HepG2 (cell line): ENCODE measurements around the gene SLC28A1. TPM values are rescaled to one million over a fixed set of nuclear protein-coding genes. Genes with fewer than 3 reads are reported as not detected.

Experiments
- ADNP ChIP-seq: sonication (generic); formaldehyde crosslinking; IDR thresholded peaks from 2 replicates; pipeline ENCODE4 v1.4.0; 2020; ENCODE audit warnings: missing genetic modification reagents
- CCAR2 ChIP-seq: fragments of 200-400 bp; formaldehyde crosslinking; optimal IDR thresholded peaks from 2 replicates; pipeline ENCODE3; 2018; ENCODE audit warnings: low read depth, mild to moderate bottlenecking, low read length, moderate library complexity
- FOXK2 ChIP-seq: fragments of 450-650 bp; IDR thresholded peaks from 2 replicates; pipeline ENCODE4 v1.6.1; 2016
- KLF15 ChIP-seq: sonication (generic); formaldehyde crosslinking; IDR thresholded peaks from 2 replicates; pipeline ENCODE4 v1.8.1; 2023; ENCODE audit warnings: borderline replicate concordance, mild to moderate bottlenecking, inconsistent platforms, missing genetic modification reagents, mixed read lengths
- MATR3 ChIP-seq: sonication (generic); formaldehyde crosslinking; IDR thresholded peaks from 2 replicates; pipeline ENCODE4 v1.4.0; 2020; ENCODE audit warnings: missing genetic modification reagents
- MTF2 ChIP-seq: sonication (generic); formaldehyde crosslinking; IDR thresholded peaks from 2 replicates; pipeline ENCODE4 v1.5.0; 2020; ENCODE audit warnings: missing genetic modification reagents, borderline replicate concordance
- SIX1 ChIP-seq: sonication (generic); formaldehyde crosslinking; IDR thresholded peaks from 2 replicates; pipeline ENCODE4 v1.4.0; 2020; ENCODE audit warnings: missing genetic modification reagents, borderline replicate concordance
- SP140L ChIP-seq: sonication (generic); formaldehyde crosslinking; IDR thresholded peaks from 2 replicates; pipeline ENCODE4 v1.4.0; 2020; ENCODE audit warnings: missing genetic modification reagents, borderline replicate concordance
- TAF1 ChIP-seq: sonication (generic); formaldehyde crosslinking; IDR thresholded peaks from 2 replicates; pipeline ENCODE4 v1.4.0; 2020; ENCODE audit warnings: missing genetic modification reagents
- XRCC5 ChIP-seq: fragments of 200-400 bp; formaldehyde crosslinking; optimal IDR thresholded peaks from 2 replicates; pipeline ENCODE3; 2017; ENCODE audit warnings: mild to moderate bottlenecking, low read length
- ZFP36L1 ChIP-seq: sonication (generic); formaldehyde crosslinking; IDR thresholded peaks from 2 replicates; pipeline ENCODE4 v1.8.0; 2022; ENCODE audit warnings: mild to moderate bottlenecking, missing genetic modification reagents, moderate library complexity
- ZKSCAN5 ChIP-seq: sonication (generic); formaldehyde crosslinking; IDR thresholded peaks from 2 replicates; pipeline ENCODE4 v1.5.1; 2020; ENCODE audit warnings: mild to moderate bottlenecking, missing genetic modification reagents
- ZMYM3 ChIP-seq: sonication (generic); formaldehyde crosslinking; IDR thresholded peaks from 2 replicates; pipeline ENCODE4 v1.5.1; 2020; ENCODE audit warnings: mild to moderate bottlenecking, missing genetic modification reagents
- ZNF343 ChIP-seq: sonication (generic); formaldehyde crosslinking; IDR thresholded peaks from 2 replicates; pipeline ENCODE4 v1.4.0; 2020; ENCODE audit warnings: mild to moderate bottlenecking, missing genetic modification reagents
- ZNF367 ChIP-seq: sonication (generic); formaldehyde crosslinking; IDR thresholded peaks from 2 replicates; pipeline ENCODE4 v1.4.0; 2020; ENCODE audit warnings: missing genetic modification reagents, borderline replicate concordance
- ZNF550 ChIP-seq: sonication (generic); formaldehyde crosslinking; IDR thresholded peaks from 2 replicates; pipeline ENCODE4 v1.4.0; 2020; ENCODE audit warnings: mild to moderate bottlenecking, missing genetic modification reagents, borderline replicate concordance
- ZNF564 ChIP-seq: sonication (generic); formaldehyde crosslinking; IDR thresholded peaks from 2 replicates; pipeline ENCODE4 v1.8.1; 2023; ENCODE audit warnings: mild to moderate bottlenecking, missing genetic modification reagents
- ZNF788 ChIP-seq: sonication (generic); formaldehyde crosslinking; IDR thresholded peaks from 2 replicates; pipeline ENCODE4 v1.5.0; 2020; ENCODE audit warnings: mild to moderate bottlenecking, missing genetic modification reagents, borderline replicate concordance
- polyA plus RNA-seq, 8 experiments: library from polyadenylated mRNA; depleted of rRNA in 3 of 8; stranded (reverse) in 7 of 8; unstranded in 1 of 8; fragments of >200 nt; fragmentation: Illumina TruSeq in 4 of 8; extraction: Trizol in 4 of 8; gene quantifications; 2 replicates each; pipeline versions ENCODE4 v1.2.1 to v1.2.3, GENCODE V29; 2011 to 2016; ENCODE audit warnings: low read depth in 4 of 8, missing spikeins in 1 of 8, mixed read lengths in 1 of 8; ENCODE audit not compliant: insufficient read depth in 1 of 8
- total RNA-seq, 5 experiments: library from RNA; depleted of rRNA; stranded (reverse); fragments of >200 nt; fragmentation: Illumina TruSeq; extraction: Trizol; gene quantifications; 2 replicates each; pipeline ENCODE4 v1.2.3, GENCODE V29; 2016; ENCODE audit warnings: low read depth in 1 of 5
- TF ChIP-seq, protein P1 (sequence below): IDR thresholded peaks from 2 replicates; pipeline ENCODE4 v1.6.1; 2012; ENCODE audit warnings: low read depth, low read length, improper control_type of control experiment
- TF ChIP-seq, protein P2 (sequence below): sonication (generic); formaldehyde crosslinking; IDR thresholded peaks from 2 replicates; pipeline ENCODE4 v1.5.0; 2020; ENCODE audit warnings: mild to moderate bottlenecking, missing genetic modification reagents
- TF ChIP-seq, protein P3 (sequence below): sonication (generic); formaldehyde crosslinking; IDR thresholded peaks from 2 replicates; pipeline ENCODE4 v1.4.0; 2020; ENCODE audit warnings: missing genetic modification reagents
- TF ChIP-seq, protein P4 (sequence below), 2 experiments: sonication (generic) in 1 of 2; formaldehyde crosslinking in 1 of 2; IDR thresholded peaks; 2 replicates each; pipeline versions ENCODE4 v1.5.1 to v1.6.1; 2011 to 2020; ENCODE audit warnings: borderline replicate concordance in 1 of 2, low read depth in 1 of 2, low read length in 1 of 2, mild to moderate bottlenecking in 1 of 2, missing genetic modification reagents in 1 of 2, moderate library complexity in 1 of 2

The SLC28A1 gene
- total and polyA plus RNA-seq, 2 of the 13 experiments (the other 11 are each of a cell fraction or from before 2014, with no cell fraction given): 0.31 to 5.8 TPM

DNA sequence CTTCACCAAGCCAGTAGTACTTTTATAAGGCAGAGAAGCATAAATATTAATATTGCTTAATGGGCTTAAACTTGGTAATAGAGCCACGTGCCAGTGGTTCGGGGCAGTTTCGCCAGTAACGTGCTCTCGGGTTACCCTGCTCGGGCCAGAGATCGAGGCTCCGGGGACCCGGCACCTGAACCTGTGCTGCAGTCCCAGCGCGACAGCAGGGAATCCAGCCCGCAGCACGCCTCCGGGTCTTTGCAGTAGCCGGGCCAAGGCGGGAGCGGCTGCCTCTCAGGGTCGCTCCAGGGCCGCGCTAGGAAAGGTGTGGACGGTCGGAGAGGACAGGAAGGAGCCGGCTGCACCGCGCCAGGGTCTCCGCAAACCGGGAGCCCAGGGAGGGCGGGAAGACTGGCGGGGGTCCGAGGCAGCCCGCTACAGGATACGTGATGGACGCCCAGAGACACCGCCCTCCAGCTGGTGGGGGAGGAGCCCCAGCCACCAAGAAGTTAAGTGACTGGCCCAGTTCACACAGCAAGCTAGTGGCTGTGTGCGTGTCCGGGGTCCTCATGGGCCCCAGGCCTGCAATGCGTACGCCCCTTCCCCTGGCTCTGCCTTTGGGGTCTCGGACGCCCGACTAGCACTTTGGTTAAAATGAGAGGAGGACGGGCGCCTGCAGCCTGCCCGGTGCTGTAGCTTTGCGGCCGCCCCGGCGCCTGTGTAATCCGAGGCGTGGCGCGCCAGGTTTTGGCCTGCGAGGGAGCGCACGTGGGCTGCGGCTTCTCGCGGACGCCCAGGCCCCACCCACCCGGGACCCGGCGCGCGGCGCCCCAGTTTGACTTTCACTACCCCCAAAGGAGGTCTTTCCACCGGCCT is 96.0 kb downstream of the SLC28A1 start (continued):
- TF ChIP-seq, protein P1, sequence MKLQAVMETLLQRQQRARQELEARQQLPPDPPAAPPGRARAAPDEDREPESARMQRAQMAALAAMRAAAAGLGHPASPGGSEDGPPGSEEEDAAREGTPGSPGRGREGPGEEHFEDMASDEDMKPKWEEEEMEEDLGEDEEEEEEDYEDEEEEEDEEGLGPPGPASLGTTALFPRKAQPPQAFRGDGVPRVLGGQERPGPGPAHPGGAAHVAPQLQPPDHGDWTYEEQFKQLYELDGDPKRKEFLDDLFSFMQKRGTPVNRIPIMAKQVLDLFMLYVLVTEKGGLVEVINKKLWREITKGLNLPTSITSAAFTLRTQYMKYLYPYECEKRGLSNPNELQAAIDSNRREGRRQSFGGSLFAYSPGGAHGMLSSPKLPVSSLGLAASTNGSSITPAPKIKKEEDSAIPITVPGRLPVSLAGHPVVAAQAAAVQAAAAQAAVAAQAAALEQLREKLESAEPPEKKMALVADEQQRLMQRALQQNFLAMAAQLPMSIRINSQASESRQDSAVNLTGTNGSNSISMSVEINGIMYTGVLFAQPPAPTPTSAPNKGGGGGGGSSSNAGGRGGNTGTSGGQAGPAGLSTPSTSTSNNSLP: no peak
- TF ChIP-seq XRCC5 (peak; percentile 89), ZKSCAN5 (CRISPR knock-in tag) (no peak), ADNP (CRISPR knock-in tag) (peak; percentile 36; the same call in 1 of the 2 replicates), MATR3 (no peak), MTF2 (no peak), SP140L (CRISPR knock-in tag) (peak; percentile 37; the same call in 1 of the 2 replicates), ZNF343 (CRISPR knock-in tag) (0 out of 2 replicates have a peak, but pooled peaks have one; percentile 14), ZNF367 (0 out of 2 replicates have a peak, but pooled peaks have one; percentile 57), ZNF550 (0 out of 2 replicates have a peak, but pooled peaks have one; percentile 46), ZNF788 (peak; percentile 94), FOXK2 (no peak), KLF15 (CRISPR knock-in tag) (no peak), TAF1 (CRISPR knock-in tag) (peak; percentile 61; the same call in 1 of the 2 replicates), SIX1 (CRISPR knock-in tag) (peak; percentile 23; the same call in 1 of the 2 replicates), ZNF564 (peak; percentile 79), CCAR2 (no peak), ZMYM3 (peak; percentile 97), ZFP36L1 (CRISPR knock-in tag) (no peak)
- TF ChIP-seq, protein P2, sequence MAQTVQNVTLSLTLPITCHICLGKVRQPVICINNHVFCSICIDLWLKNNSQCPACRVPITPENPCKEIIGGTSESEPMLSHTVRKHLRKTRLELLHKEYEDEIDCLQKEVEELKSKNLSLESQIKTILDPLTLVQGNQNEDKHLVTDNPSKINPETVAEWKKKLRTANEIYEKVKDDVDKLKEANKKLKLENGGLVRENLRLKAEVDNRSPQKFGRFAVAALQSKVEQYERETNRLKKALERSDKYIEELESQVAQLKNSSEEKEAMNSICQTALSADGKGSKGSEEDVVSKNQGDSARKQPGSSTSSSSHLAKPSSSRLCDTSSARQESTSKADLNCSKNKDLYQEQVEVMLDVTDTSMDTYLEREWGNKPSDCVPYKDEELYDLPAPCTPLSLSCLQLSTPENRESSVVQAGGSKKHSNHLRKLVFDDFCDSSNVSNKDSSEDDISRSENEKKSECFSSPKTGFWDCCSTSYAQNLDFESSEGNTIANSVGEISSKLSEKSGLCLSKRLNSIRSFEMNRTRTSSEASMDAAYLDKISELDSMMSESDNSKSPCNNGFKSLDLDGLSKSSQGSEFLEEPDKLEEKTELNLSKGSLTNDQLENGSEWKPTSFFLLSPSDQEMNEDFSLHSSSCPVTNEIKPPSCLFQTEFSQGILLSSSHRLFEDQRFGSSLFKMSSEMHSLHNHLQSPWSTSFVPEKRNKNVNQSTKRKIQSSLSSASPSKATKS (CRISPR knock-in tag): peak; percentile 60; the same call in 1 of the 2 replicates
- TF ChIP-seq, protein P3, sequence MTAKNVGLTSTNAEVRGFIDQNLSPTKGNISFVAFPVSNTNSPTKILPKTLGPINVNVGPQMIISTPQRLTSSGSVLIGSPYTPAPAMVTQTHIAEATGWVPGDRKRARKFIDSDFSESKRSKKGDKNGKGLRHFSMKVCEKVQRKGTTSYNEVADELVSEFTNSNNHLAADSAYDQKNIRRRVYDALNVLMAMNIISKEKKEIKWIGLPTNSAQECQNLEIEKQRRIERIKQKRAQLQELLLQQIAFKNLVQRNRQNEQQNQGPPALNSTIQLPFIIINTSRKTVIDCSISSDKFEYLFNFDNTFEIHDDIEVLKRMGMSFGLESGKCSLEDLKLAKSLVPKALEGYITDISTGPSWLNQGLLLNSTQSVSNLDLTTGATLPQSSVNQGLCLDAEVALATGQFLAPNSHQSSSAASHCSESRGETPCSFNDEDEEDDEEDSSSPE (CRISPR knock-in tag): peak; percentile 95
- TF ChIP-seq, protein P4, sequence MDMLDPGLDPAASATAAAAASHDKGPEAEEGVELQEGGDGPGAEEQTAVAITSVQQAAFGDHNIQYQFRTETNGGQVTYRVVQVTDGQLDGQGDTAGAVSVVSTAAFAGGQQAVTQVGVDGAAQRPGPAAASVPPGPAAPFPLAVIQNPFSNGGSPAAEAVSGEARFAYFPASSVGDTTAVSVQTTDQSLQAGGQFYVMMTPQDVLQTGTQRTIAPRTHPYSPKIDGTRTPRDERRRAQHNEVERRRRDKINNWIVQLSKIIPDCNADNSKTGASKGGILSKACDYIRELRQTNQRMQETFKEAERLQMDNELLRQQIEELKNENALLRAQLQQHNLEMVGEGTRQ (IDR thresholded peaks at IDR 0.05; ENCODE audit: low read depth, low read length): no peak
- TF ChIP-seq, protein P4 (CRISPR knock-in tag; IDR thresholded peaks at IDR 0.05; ENCODE audit: borderline replicate concordance): peak; percentile 57; the same call in 1 of the 2 replicates
